Suprapubic skin (tissue), 4 donors: ENCODE data around the gene FN3K.

Source experiments
- EP300 ChIP-seq: sonication (generic); formaldehyde crosslinking; IDR thresholded peaks from one replicate; pipeline ENCODE4 v1.6.1; 2017; ENCODE audit warnings: antibody characterized with exemption
- POLR2A ChIP-seq, 2 donors: fragments of 450-650 bp; IDR thresholded peaks; one replicate each; pipeline ENCODE4 v1.6.1; 2017; ENCODE audit warnings: antibody characterized with exemption in 2 of 2, mild to moderate bottlenecking in 2 of 2, moderate library complexity in 2 of 2
- POLR2AphosphoS5 ChIP-seq, 3 donors: sonication (generic); formaldehyde crosslinking; IDR thresholded peaks; one replicate each; pipeline ENCODE4 v1.6.1; 2017; ENCODE audit warnings: antibody characterized with exemption in 3 of 3
- TF ChIP-seq, protein P1 (sequence below), 2 donors: fragments of 200-600 bp in 1 of 2; fragments of 450-650 bp in 1 of 2; sonication (generic) in 1 of 2; IDR thresholded peaks; one replicate each; pipeline ENCODE4 v1.5.1; 2016 to 2019; ENCODE audit warnings: antibody characterized with exemption in 2 of 2, mild to moderate bottlenecking in 1 of 2, moderate library complexity in 1 of 2

DNA sequence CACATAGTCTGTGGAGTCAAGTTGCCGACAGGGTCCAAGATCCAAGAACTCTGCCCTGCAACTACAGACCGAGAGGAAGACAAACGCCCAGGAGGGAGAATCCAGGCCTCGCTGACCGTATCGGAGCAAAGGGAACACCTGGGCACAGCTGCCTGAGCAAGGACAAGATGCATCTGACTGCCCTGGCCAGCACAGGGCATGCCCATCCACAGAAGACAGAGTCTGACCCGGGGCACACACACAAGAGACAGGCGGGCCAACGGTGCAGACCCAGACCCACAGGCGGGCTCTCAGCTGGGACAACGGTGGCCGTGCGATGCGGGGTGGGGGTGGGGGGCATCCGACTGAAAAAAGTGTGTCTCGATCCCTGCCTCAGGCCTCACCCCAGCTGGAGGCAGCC, 43.1 kb upstream of the FN3K start:
- TF ChIP-seq POLR2AphosphoS5 (IDR thresholded peaks at IDR 0.05): no peak
- TF ChIP-seq, protein P1, sequence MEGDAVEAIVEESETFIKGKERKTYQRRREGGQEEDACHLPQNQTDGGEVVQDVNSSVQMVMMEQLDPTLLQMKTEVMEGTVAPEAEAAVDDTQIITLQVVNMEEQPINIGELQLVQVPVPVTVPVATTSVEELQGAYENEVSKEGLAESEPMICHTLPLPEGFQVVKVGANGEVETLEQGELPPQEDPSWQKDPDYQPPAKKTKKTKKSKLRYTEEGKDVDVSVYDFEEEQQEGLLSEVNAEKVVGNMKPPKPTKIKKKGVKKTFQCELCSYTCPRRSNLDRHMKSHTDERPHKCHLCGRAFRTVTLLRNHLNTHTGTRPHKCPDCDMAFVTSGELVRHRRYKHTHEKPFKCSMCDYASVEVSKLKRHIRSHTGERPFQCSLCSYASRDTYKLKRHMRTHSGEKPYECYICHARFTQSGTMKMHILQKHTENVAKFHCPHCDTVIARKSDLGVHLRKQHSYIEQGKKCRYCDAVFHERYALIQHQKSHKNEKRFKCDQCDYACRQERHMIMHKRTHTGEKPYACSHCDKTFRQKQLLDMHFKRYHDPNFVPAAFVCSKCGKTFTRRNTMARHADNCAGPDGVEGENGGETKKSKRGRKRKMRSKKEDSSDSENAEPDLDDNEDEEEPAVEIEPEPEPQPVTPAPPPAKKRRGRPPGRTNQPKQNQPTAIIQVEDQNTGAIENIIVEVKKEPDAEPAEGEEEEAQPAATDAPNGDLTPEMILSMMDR (IDR thresholded peaks at IDR 0.05): no peak
- TF ChIP-seq POLR2A (IDR thresholded peaks at IDR 0.05): no peak
- TF ChIP-seq EP300: no peak
